Activated CD4-positive, alpha-beta T cell treated with anti-CD3 and anti-CD28 coated beads, Interleukin-2, amount 50 U/mL, for 16 hours (primary cell): ENCODE data around the gene LGALS13.
"Not testable (repeated sequence)": the region's sequence is repeated elsewhere in the genome, so short reads cannot be mapped to it uniquely, and the experiment has no call there.

Experiments used
- DNase-seq: peaks from one replicate; pipeline ENCODE4 v3.0.0-alpha.2; 2020

LGALS13 gene

GRCh38 chr19:39623946-39624345 lies 21.6 kb downstream of the LGALS13 start:
- DNase-seq: no peak

GRCh38 chr19:39627631-39628030 lies 25.3 kb downstream of the LGALS13 start:
- not testable (repeated sequence) for DNase-seq

DNA sequence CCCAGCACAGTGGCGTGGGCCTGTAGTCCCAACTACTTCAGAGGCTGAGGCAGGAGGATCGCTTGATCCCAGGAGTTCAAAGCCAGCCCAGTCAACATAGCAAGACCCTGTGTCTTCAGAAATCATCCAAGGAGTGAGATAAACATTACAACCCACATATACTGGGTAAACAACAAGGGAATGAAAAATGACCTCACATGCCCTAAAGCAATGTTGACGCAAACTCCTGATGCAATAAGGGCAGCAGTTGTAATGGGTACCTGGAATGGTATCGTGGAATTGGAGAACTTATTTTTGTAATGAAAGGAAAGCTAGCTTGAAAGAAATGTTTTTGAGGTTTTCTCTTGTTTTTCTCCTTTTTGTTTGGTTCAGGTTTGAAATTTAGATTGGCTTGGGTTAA lies 28.9 kb downstream of the LGALS13 start:
- no peak for DNase-seq

DNA sequence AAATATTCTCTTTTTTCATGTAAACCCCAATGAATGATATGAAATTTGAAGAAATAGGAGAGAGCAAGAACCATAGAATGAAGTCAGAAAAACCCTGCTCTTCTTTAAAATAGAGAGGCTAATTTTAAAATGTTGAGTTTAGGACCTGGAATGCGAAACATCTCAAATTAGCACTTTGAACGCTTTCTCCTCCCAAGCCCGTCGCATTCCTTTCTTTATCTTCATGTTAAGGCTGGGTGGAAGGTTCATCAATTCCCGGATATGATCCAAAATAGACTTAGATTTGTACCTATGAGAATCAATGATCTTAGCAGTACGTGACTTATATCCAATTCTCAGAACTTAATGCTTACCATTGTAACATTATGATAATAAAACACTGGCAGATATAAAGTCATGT lies 29.3 kb downstream of the LGALS13 start:
- DNase-seq: no peak

GRCh38 chr19:39637891-39638290 lies 35.6 kb downstream of the LGALS13 start:
- no peak for DNase-seq

DNA sequence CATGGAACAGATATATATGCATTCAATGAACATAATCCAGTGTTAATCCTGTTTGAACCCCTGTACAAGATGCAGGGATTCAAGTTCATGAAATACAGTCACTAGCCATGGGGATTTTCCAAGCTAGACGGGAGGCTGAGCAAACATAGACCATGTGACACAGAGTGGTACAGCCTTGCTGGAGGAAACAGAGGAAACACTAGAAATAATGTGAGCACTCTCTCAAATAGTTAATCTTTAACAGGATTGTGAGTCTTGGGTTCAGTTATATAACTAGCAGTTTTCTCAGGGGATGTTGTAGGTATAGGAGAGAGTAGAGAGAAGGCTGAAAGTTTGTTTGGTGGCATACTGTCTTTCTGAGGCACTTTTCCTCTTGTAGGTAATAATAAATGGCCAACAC lies 39.4 kb downstream of the LGALS13 start:
- no peak for DNase-seq

GRCh38 chr19:39643591-39643990 lies 41.3 kb downstream of the LGALS13 start:
- DNase-seq: no peak

GRCh38 chr19:39645800-39646411 lies 43.6 kb downstream of the LGALS13 start:
- DNase-seq: peak; percentile 5

- DNase-seq: no peak
These were observed 45.6 kb downstream of the LGALS13 start for GRCh38 chr19:39647918-39648317.

- DNase-seq: no peak
These were observed 53.3 kb downstream of the LGALS13 start, which contains the start of gene LGALS16 for GRCh38 chr19:39655613-39656012. TSS of gene LGALS16 (plus strand) at chr19:39655913. CDS start at chr19:39655962, 49 bp downstream.
